Activated CD8-positive, alpha-beta T cell treated with anti-CD3 and anti-CD28 coated beads for 36 hours (primary cell): Measurements from ENCODE around the gene HSBP1. TPM values are rescaled to one million over a fixed set of nuclear protein-coding genes. Genes with fewer than 3 reads are reported as not detected.

Source experiments
- ATAC-seq: fragments of 200-7000 bp; cut with Tn5 transposase; one replicate; pipeline ENCODE4 v1.10.0; 2021; ENCODE audit warnings: mild to moderate bottlenecking, moderate library complexity
- CTCF ChIA-PET: fragments of 350-600 bp; sonication (Branson Sonifier 250); formaldehyde crosslinking; loops from one replicate; lab custom pipeline; 2021; ENCODE audit warnings: antibody characterized with exemption; lab: Charles Lee
- POLR2A ChIA-PET: fragments of 350-600 bp; sonication (Branson Sonifier 250); formaldehyde crosslinking; loops from one replicate; lab custom pipeline; 2021; ENCODE audit warnings: antibody characterized with exemption; lab: Charles Lee
- DNase-seq: peaks from one replicate; pipeline ENCODE4 v3.0.0-alpha.2; 2020
- H3K27ac Mint-ChIP-seq: one replicate; pipeline ENCODE4 v1.8.0; 2021; ENCODE audit warnings: mild to moderate bottlenecking, mixed read lengths
- H3K27me3 Mint-ChIP-seq: one replicate; pipeline ENCODE4 v1.8.0; 2021; ENCODE audit warnings: mixed read lengths
- H3K36me3 Mint-ChIP-seq: one replicate; pipeline ENCODE4 v1.8.0; 2021; ENCODE audit warnings: low read depth, mixed read lengths
- H3K4me1 Mint-ChIP-seq: one replicate; pipeline ENCODE4 v1.8.0; 2021; ENCODE audit warnings: low read depth, mixed read lengths
- H3K4me3 Mint-ChIP-seq: one replicate; pipeline ENCODE4 v1.8.0; 2021; ENCODE audit warnings: mild to moderate bottlenecking, moderate library complexity, mixed read lengths
- H3K9me3 Mint-ChIP-seq: one replicate; pipeline ENCODE4 v1.8.0; 2021; ENCODE audit warnings: mixed read lengths
- CTCF ChIP-seq: fragments of 200-600 bp; IDR thresholded peaks from one replicate; pipeline ENCODE4 v1.8.0; 2022; ENCODE audit warnings: antibody characterized with exemption, mild to moderate bottlenecking
- intact Hi-C: fragments of 100-400 bp; cut with micrococcal nuclease; formaldehyde crosslinking; loops from one replicate; pipeline ENCODE4 v1.10.0; 2022
- total RNA-seq, 2 experiments: library from RNA; stranded (reverse); gene quantifications; one replicate each; pipeline ENCODE4 v1.2.3, GENCODE V29; 2021

The HSBP1 gene
- total RNA-seq, 2 experiments from 2014 or later, result 68.2 to 71.8 TPM

DNA sequence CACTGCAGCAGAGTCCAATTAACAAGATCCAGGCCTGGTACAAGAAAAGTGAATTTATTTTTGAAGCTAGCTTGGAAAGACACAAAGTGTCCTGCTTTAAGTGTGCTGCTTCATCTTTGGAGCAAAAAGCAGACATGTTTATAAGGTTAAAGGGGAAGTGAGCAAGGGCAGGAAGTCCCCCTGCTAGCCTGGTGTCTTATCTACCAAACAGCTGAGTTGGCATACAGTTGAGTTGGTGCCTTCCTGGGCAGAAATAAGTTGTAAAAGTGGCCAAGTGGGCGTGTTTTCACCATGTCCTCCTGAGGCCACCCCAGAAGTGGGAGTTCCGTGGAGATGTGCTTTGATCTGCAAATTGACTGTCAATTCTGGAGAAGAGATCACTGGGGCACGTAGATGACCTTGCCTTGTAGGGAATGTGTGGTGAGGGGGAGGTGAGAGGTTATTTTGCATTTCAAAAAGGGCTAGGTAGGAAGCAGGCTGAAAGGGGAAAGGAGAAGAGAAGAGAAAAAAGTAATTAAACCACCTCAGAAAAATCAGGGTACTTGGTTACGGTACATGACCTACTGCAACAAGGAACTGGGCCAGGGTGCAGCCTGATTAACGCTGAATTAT lies 38.3 kb upstream of the HSBP1 start:
- Mint-ChIP-seq H3K27me3 (peaks cover 3% of the 10 kb centered on the region), H3K4me1 (peaks cover 7% of the 10 kb centered on the region), H3K9me3 (no peaks in the 10 kb centered on the region), H3K4me3 (no peak overlapping the region), H3K27ac (no peak overlapping the region), H3K36me3 (no peaks in the 10 kb centered on the region)
- DNase-seq, result peak; percentile 4
- no peak for ATAC-seq
- intact Hi-C loops, result no loop called here
- TF ChIP-seq CTCF, result no peak
- CTCF ChIA-PET, result no interaction called here
- POLR2A ChIA-PET, result no interaction called here

DNA sequence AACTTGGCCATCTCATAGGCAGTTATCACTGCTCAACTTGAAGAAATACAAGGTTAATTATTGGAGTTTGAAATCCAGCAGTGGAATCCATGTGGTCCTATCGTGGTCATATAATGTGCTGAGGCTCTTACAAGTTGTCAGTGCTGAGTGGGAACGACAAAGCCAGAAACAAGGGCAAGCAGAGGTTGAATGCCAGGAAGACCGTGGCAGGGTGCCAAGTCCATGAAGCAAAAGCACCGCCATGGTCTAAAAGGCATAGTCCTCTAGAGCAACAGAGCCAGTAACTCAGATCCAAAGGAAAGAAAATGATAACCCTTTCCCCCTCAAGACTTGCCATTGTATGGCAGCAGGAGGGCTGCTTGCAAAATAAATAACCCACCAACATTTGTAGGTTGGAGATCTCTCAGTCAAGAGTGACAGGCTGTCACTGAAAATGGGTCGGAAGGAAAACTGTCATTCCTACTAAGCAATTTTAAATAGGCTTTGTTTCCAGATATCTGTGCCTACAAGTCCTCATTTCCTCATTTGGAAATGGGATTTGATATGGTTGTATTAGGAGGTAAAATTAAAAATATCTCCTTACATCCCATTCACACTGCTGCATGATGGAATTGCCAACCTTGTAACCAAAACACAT lies 36.4 kb upstream of the HSBP1 start:
- H3K36me3 Mint-ChIP-seq, result no peaks in the 10 kb centered on the region
- POLR2A ChIA-PET, result no interaction called here
- H3K9me3 Mint-ChIP-seq, result no peaks in the 10 kb centered on the region
- CTCF ChIA-PET, result no interaction called here
- ATAC-seq, result no peak
- no peak for DNase-seq
- no peak overlapping the region for H3K4me3 Mint-ChIP-seq
- no peak overlapping the region for H3K27ac Mint-ChIP-seq
- TF ChIP-seq CTCF, result no peak
- peaks cover 5% of the 10 kb centered on the region for H3K27me3 Mint-ChIP-seq
- intact Hi-C loops, result no loop called here
- peaks cover 7% of the 10 kb centered on the region for H3K4me1 Mint-ChIP-seq

DNA sequence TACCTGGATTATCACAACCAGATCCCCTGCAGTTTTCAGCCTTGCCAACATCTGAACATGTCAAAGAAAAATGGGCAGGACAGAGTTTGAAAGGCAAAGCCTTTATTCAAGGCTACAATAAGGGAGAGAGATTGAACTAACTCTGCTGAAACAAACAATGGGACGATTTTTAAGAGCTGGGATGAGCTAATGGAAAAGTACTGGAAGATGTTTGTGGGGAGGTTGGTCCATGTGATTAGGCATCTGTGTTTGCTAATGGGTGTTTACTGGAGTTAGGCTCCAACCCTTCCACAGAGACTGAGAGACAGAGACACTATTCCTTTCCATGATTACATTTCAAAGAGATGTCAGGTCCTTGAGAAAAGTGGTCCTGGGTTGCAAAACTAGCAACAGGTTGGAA lies 35.0 kb upstream of the HSBP1 start:
- ChIA-PET CTCF (no interaction called here), POLR2A (no interaction called here)
- no peaks in the 10 kb centered on the region for H3K9me3 Mint-ChIP-seq
- H3K27me3 Mint-ChIP-seq, result peaks cover 5% of the 10 kb centered on the region
- TF ChIP-seq CTCF, result no peak
- no peaks in the 10 kb centered on the region for H3K36me3 Mint-ChIP-seq
- peaks cover 7% of the 10 kb centered on the region for H3K4me1 Mint-ChIP-seq
- intact Hi-C loops, result no loop called here
- H3K27ac Mint-ChIP-seq, result no peak overlapping the region
- H3K4me3 Mint-ChIP-seq, result no peak overlapping the region
- ATAC-seq, result no peak
- DNase-seq, result no peak

GRCh38 chr16:83774066-83774465 lies 33.7 kb upstream of the HSBP1 start:
- Mint-ChIP-seq H3K27ac (no peak overlapping the region), H3K4me3 (no peak overlapping the region), H3K27me3 (peaks cover 4% of the 10 kb centered on the region), H3K4me1 (peaks cover 6% of the 10 kb centered on the region), H3K9me3 (no peaks in the 10 kb centered on the region), H3K36me3 (no peaks in the 10 kb centered on the region)
- DNase-seq (no peak), ATAC-seq (no peak)
- TF ChIP-seq CTCF, result no peak
- intact Hi-C loops, result no loop called here
- ChIA-PET CTCF (interaction anchor here (1.2 kb wide), 1 partner anchor 50 kb away, joined by 4 read pairs; no protein-coding TSS in a partner anchor), POLR2A (no interaction called here)

- Mint-ChIP-seq H3K4me1 (no peaks in the 10 kb centered on the region), H3K9me3 (no peaks in the 10 kb centered on the region), H3K36me3 (no peaks in the 10 kb centered on the region), H3K27ac (no peak overlapping the region), H3K4me3 (no peak overlapping the region), H3K27me3 (peaks cover 4% of the 10 kb centered on the region)
- no peak for ATAC-seq
- CTCF ChIA-PET, result no interaction called here
- no peak for TF ChIP-seq CTCF
- intact Hi-C loops, result no loop called here
- POLR2A ChIA-PET, result no interaction called here
- no peak for DNase-seq
These were observed 30.8 kb upstream of the HSBP1 start for GRCh38 chr16:83776944-83777343.
